Gastrocnemius medialis (tissue), 4 donors: ENCODE data around the gene KIF5A. TPM values are rescaled to one million over a fixed set of nuclear protein-coding genes. Genes with fewer than 3 reads are reported as not detected.

Source experiments
- ATAC-seq, 2 donors: fragments of 150-250 bp; one replicate each; pipeline ENCODE4 v1.9.1; 2016
- DNase-seq, 2 donors: peaks; one replicate each; pipeline ENCODE4 v3.0.0-alpha.2; 2019
- H3K27ac ChIP-seq, 4 donors: fragments of 200-600 bp; sonication (generic); 1 replicate in 1 of 4; 2 replicates in 3 of 4; pipeline ENCODE4 v1.5.1; 2016 to 2018; ENCODE audit warnings: mild to moderate bottlenecking in 2 of 4, moderate library complexity in 1 of 4
- H3K27me3 ChIP-seq, 3 donors: fragments of 200-600 bp; sonication (generic) in 2 of 3; 1 replicate in 1 of 3; 2 replicates in 2 of 3; pipeline versions ENCODE4 v1.5.1 to v1.6.0; 2016 to 2019; ENCODE audit warnings: mild to moderate bottlenecking in 1 of 3, moderate library complexity in 1 of 3
- H3K36me3 ChIP-seq, 2 donors: fragments of 200-600 bp; sonication (generic) in 1 of 2; one replicate each; pipeline ENCODE4 v1.5.1; 2017 to 2018
- H3K4me1 ChIP-seq, 2 donors: fragments of 200-600 bp; sonication (generic) in 1 of 2; one replicate each; pipeline ENCODE4 v1.5.1; 2016 to 2017; ENCODE audit warnings: mild to moderate bottlenecking in 2 of 2
- H3K4me3 ChIP-seq, 4 donors: fragments of 200-600 bp; sonication (generic) in 3 of 4; 1 replicate in 1 of 4; 2 replicates in 3 of 4; pipeline ENCODE4 v1.5.1; 2016 to 2019; ENCODE audit warnings: mild to moderate bottlenecking in 2 of 4
- H3K9me3 ChIP-seq, 3 donors: fragments of 200-600 bp; sonication (generic) in 2 of 3; 1 replicate in 1 of 3; 2 replicates in 2 of 3; pipeline ENCODE4 v1.5.1; 2016 to 2019
- CTCF ChIP-seq, 5 experiments: fragments of 450-650 bp in 3 of 5; fragments of 200-600 bp in 2 of 5; sonication (generic) in 2 of 5; IDR thresholded peaks in 4 of 5; conservative IDR thresholded peaks in 1 of 5; 1 replicate in 4 of 5; 2 replicates in 1 of 5; pipeline ENCODE4 v1.5.1; 2016 to 2019; ENCODE audit warnings: antibody characterized with exemption in 5 of 5, mild to moderate bottlenecking in 3 of 5, moderate library complexity in 3 of 5
- POLR2A ChIP-seq, 2 donors: fragments of 450-650 bp; IDR thresholded peaks; one replicate each; pipeline ENCODE4 v1.6.1; 2017; ENCODE audit warnings: antibody characterized with exemption in 2 of 2, mild to moderate bottlenecking in 2 of 2, moderate library complexity in 2 of 2
- in situ Hi-C, 4 donors: fragments of 200-750 bp; cut with MboI; loops; one replicate each; pipeline versions ENCODE4 v1.15.0 to v1.8.0; 2017; ENCODE audit warnings: low sequenced_read_pairs in 4 of 4
- intact Hi-C: fragments of 100-400 bp; cut with DNase I; formaldehyde crosslinking; loops from one replicate; pipeline ENCODE4 v1.15.1; 2023; ENCODE audit warnings: low total_unique reads
- total RNA-seq, 4 donors: library from RNA; depleted of rRNA; stranded (reverse); fragments of >200 nt; gene quantifications; one replicate each; pipeline versions ENCODE4 v1.1.0 to v1.2.3, GENCODE V29; 2016

Gene KIF5A
- total RNA-seq, 4 donors from 2014 or later = 0.09 to 0.36 TPM; not detected in 2

GRCh38 chr12:57522887-57523705, 26.7 kb upstream of the KIF5A start:
- Histone ChIP-seq H3K4me1 (peaks cover 46 to 52% of the 10 kb centered on the region in 2 donors), H3K27ac (peak overlapping the region; percentile 93 to 99 (median 96)), H3K4me3 (peak overlapping the region; percentile 80 to 90 (median 86)), H3K27me3 (no peaks in the 10 kb centered on the region), H3K36me3 (peaks cover 0 to 37% of the 10 kb centered on the region in 2 donors), H3K9me3 (no peaks in the 10 kb centered on the region)
- DNase-seq = peak; percentile 43 to 66
- intact Hi-C loops (loop anchor here (1.0 to 10.0 kb wide), 9 partner anchors 23 to 888 kb away; partner anchors contain the start of genes ATP23, BAZ2A, CTDSP2 and NAB2), in situ Hi-C loops (loop anchor here in 1 of 4 donors (25.0 kb wide), 1 partner anchor 886 kb away; the partner anchor contains the start of genes ATP5F1B and BAZ2A)
- TF ChIP-seq CTCF (IDR thresholded peaks at IDR 0.05 in 4 of 5, conservative IDR thresholded peaks at IDR 0.05 in 1 of 5) (no peak), POLR2A (IDR thresholded peaks at IDR 0.05) (peak; percentile 30 to 42)
- ATAC-seq = peak; percentile 1

- Histone ChIP-seq H3K27me3 (no peaks in the 10 kb centered on the region), H3K36me3 (peaks cover 0 to 46% of the 10 kb centered on the region in 2 donors), H3K9me3 (no peaks in the 10 kb centered on the region), H3K4me3 (peak overlapping the region; percentile 80 to 90 (median 86)), H3K27ac (peak overlapping the region; percentile 93 to 99 (median 96)), H3K4me1 (peaks cover 38 to 43% of the 10 kb centered on the region in 2 donors)
- ATAC-seq = no peak
- in situ Hi-C loops (loop anchor here in 1 of 4 donors (25.0 kb wide), 1 partner anchor 887 kb away; the partner anchor contains the start of genes ATP5F1B and BAZ2A), intact Hi-C loops (loop anchor here (2.0 to 10.0 kb wide), 8 partner anchors 221 to 889 kb away; partner anchors contain the start of genes ATP23, BAZ2A, CTDSP2 and NAB2)
- TF ChIP-seq CTCF (IDR thresholded peaks at IDR 0.05 in 4 of 5, conservative IDR thresholded peaks at IDR 0.05 in 1 of 5) = no peak
- TF ChIP-seq POLR2A (IDR thresholded peaks at IDR 0.05) = no peak
- no peak for DNase-seq
Measured at GRCh38 chr12:57523706-57524614, 25.9 kb upstream of the KIF5A start.

GRCh38 chr12:57524814-57525614, 24.8 kb upstream of the KIF5A start:
- Histone ChIP-seq H3K27me3 (no peaks in the 10 kb centered on the region), H3K4me1 (peaks cover 32 to 37% of the 10 kb centered on the region in 2 donors), H3K9me3 (no peaks in the 10 kb centered on the region), H3K36me3 (peaks cover 0 to 56% of the 10 kb centered on the region in 2 donors), H3K27ac (peak overlapping the region; percentile 93 to 99 (median 96)), H3K4me3 (no peak overlapping the region)
- intact Hi-C loops (loop anchor here (5.0 to 10.0 kb wide), 6 partner anchors 268 to 890 kb away; partner anchors contain the start of genes ATP23, BAZ2A, CTDSP2 and NAB2), in situ Hi-C loops (loop anchor here in 1 of 4 donors (25.0 kb wide), 1 partner anchor 888 kb away; the partner anchor contains the start of genes ATP5F1B and BAZ2A)
- DNase-seq (no peak), ATAC-seq (no peak)
- TF ChIP-seq CTCF (IDR thresholded peaks at IDR 0.05 in 4 of 5, conservative IDR thresholded peaks at IDR 0.05 in 1 of 5) (no peak), POLR2A (IDR thresholded peaks at IDR 0.05) (no peak)
